Stimulated activated CD4-positive, alpha-beta T cell treated with anti-CD3 and anti-CD28 coated beads, TNF-alpha, amount 100 ng/mL, for 48 hours (primary cell): ENCODE data around the gene FEM1A.

Experiments
- DNase-seq, 3 donors: peaks; one replicate each; pipeline ENCODE4 v3.0.0-alpha.2; 2020; ENCODE audit warnings: low read depth in 3 of 3

Gene FEM1A

GRCh38 chr19:4849019-4849418 lies 57.5 kb downstream of the FEM1A start:
- no peak for DNase-seq
